Measurements from ENCODE around the gene PRR33. TPM values are rescaled to one million over a fixed set of nuclear protein-coding genes. Genes with fewer than 3 reads are reported as not detected.

Gene PRR33
- total and polyA plus RNA-seq, 9 of the 15 experiments (the other 6 are each of a cell fraction or from before 2014, with no cell fraction given), result not detected

DNA sequence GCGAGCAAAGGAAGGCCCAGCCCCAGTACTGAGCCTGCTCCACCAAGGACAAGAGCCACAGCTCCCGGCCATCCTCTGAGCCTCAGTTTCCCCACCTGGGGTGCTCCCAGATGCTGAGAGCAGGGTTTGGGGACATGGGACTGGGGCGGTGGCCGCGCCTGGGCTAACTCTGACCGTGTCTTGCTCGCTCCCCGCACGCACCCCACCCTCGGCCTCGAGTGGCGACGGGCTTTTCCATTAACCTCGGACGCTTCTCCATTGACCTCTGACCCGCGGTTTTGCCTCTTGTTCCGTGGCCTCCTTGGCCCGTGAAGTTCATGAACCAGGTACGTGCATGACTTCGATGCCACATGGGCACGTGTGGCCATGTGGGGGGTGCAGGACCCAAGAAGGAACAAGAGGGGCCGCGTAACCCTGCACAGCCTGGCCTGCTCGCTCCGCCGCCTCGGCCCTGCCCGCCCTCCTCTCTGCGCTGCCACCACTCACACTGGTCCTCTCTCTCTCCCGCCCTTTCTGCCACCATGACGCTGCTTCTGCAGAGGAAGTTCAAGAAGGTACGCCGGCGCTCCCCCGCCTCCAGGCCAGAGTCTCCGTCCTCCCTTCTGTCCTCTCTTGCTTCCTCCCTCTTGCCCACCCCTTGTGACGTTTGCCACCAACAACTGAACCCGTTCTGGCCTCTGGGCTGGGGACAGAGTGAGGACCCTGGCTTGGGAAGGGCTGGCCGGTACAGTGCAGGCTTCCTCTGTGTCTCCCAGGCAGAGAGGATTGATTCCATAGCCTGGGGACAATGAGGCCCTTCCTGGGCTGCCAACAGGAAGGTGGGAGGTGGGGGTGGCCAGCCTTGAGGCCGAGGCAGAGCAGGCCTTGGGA, 34.7 kb upstream of the PRR33 start (continued):
- TF ChIP-seq, protein P1, sequence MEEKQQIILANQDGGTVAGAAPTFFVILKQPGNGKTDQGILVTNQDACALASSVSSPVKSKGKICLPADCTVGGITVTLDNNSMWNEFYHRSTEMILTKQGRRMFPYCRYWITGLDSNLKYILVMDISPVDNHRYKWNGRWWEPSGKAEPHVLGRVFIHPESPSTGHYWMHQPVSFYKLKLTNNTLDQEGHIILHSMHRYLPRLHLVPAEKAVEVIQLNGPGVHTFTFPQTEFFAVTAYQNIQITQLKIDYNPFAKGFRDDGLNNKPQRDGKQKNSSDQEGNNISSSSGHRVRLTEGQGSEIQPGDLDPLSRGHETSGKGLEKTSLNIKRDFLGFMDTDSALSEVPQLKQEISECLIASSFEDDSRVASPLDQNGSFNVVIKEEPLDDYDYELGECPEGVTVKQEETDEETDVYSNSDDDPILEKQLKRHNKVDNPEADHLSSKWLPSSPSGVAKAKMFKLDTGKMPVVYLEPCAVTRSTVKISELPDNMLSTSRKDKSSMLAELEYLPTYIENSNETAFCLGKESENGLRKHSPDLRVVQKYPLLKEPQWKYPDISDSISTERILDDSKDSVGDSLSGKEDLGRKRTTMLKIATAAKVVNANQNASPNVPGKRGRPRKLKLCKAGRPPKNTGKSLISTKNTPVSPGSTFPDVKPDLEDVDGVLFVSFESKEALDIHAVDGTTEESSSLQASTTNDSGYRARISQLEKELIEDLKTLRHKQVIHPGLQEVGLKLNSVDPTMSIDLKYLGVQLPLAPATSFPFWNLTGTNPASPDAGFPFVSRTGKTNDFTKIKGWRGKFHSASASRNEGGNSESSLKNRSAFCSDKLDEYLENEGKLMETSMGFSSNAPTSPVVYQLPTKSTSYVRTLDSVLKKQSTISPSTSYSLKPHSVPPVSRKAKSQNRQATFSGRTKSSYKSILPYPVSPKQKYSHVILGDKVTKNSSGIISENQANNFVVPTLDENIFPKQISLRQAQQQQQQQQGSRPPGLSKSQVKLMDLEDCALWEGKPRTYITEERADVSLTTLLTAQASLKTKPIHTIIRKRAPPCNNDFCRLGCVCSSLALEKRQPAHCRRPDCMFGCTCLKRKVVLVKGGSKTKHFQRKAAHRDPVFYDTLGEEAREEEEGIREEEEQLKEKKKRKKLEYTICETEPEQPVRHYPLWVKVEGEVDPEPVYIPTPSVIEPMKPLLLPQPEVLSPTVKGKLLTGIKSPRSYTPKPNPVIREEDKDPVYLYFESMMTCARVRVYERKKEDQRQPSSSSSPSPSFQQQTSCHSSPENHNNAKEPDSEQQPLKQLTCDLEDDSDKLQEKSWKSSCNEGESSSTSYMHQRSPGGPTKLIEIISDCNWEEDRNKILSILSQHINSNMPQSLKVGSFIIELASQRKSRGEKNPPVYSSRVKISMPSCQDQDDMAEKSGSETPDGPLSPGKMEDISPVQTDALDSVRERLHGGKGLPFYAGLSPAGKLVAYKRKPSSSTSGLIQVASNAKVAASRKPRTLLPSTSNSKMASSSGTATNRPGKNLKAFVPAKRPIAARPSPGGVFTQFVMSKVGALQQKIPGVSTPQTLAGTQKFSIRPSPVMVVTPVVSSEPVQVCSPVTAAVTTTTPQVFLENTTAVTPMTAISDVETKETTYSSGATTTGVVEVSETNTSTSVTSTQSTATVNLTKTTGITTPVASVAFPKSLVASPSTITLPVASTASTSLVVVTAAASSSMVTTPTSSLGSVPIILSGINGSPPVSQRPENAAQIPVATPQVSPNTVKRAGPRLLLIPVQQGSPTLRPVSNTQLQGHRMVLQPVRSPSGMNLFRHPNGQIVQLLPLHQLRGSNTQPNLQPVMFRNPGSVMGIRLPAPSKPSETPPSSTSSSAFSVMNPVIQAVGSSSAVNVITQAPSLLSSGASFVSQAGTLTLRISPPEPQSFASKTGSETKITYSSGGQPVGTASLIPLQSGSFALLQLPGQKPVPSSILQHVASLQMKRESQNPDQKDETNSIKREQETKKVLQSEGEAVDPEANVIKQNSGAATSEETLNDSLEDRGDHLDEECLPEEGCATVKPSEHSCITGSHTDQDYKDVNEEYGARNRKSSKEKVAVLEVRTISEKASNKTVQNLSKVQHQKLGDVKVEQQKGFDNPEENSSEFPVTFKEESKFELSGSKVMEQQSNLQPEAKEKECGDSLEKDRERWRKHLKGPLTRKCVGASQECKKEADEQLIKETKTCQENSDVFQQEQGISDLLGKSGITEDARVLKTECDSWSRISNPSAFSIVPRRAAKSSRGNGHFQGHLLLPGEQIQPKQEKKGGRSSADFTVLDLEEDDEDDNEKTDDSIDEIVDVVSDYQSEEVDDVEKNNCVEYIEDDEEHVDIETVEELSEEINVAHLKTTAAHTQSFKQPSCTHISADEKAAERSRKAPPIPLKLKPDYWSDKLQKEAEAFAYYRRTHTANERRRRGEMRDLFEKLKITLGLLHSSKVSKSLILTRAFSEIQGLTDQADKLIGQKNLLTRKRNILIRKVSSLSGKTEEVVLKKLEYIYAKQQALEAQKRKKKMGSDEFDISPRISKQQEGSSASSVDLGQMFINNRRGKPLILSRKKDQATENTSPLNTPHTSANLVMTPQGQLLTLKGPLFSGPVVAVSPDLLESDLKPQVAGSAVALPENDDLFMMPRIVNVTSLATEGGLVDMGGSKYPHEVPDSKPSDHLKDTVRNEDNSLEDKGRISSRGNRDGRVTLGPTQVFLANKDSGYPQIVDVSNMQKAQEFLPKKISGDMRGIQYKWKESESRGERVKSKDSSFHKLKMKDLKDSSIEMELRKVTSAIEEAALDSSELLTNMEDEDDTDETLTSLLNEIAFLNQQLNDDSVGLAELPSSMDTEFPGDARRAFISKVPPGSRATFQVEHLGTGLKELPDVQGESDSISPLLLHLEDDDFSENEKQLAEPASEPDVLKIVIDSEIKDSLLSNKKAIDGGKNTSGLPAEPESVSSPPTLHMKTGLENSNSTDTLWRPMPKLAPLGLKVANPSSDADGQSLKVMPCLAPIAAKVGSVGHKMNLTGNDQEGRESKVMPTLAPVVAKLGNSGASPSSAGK (IDR thresholded peaks at IDR 0.05), result peak; percentile 65; the same call in 1 of the 2 replicates
- no peak for TF ChIP-seq NR2C1 (IDR thresholded peaks at IDR 0.05)
- TF ChIP-seq NR2C1 (tag; IDR thresholded peaks at IDR 0.05), result 0 out of 2 replicates have a peak, but pooled peaks have one; percentile 36
- peak; percentile 98 for TF ChIP-seq ZNF263 (CRISPR knock-in tag; IDR thresholded peaks at IDR 0.05; ENCODE audit: borderline replicate concordance)
- peak; percentile 57; the same call in 1 of the 2 replicates for TF ChIP-seq L3MBTL2 (IDR thresholded peaks at IDR 0.05)

Measured in K562 (cell line).